ENCODE measurements around the gene NBPF1. TPM values are rescaled to one million over a fixed set of nuclear protein-coding genes. Genes with fewer than 3 reads are reported as not detected.
A peak's percentile ranks its signal among the peaks of the same experiment; 100 is the strongest.
"Not testable (repeated sequence)": the region's sequence is repeated elsewhere in the genome, so short reads cannot be mapped to it uniquely, and the experiment has no call there.

The NBPF1 gene
- total and polyA plus RNA-seq, 9 of the 15 experiments (the other 6 are each of a cell fraction or from before 2014, with no cell fraction given) = 5.2 to 42.6 (median 24.1) TPM

GRCh38 chr1:16644482-16645270 lies 31.3 kb upstream of the NBPF1 start (continued):
- TF ChIP-seq, protein P1, sequence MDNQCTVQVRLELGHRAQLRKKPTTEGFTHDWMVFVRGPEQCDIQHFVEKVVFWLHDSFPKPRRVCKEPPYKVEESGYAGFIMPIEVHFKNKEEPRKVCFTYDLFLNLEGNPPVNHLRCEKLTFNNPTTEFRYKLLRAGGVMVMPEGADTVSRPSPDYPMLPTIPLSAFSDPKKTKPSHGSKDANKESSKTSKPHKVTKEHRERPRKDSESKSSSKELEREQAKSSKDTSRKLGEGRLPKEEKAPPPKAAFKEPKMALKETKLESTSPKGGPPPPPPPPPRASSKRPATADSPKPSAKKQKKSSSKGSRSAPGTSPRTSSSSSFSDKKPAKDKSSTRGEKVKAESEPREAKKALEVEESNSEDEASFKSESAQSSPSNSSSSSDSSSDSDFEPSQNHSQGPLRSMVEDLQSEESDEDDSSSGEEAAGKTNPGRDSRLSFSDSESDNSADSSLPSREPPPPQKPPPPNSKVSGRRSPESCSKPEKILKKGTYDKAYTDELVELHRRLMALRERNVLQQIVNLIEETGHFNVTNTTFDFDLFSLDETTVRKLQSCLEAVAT (IDR thresholded peaks at IDR 0.05) = peak; percentile 72 to 81; a peak in 2 of 4 replicates
- TF ChIP-seq, protein P2, sequence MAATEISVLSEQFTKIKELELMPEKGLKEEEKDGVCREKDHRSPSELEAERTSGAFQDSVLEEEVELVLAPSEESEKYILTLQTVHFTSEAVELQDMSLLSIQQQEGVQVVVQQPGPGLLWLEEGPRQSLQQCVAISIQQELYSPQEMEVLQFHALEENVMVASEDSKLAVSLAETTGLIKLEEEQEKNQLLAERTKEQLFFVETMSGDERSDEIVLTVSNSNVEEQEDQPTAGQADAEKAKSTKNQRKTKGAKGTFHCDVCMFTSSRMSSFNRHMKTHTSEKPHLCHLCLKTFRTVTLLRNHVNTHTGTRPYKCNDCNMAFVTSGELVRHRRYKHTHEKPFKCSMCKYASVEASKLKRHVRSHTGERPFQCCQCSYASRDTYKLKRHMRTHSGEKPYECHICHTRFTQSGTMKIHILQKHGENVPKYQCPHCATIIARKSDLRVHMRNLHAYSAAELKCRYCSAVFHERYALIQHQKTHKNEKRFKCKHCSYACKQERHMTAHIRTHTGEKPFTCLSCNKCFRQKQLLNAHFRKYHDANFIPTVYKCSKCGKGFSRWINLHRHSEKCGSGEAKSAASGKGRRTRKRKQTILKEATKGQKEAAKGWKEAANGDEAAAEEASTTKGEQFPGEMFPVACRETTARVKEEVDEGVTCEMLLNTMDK (IDR thresholded peaks at IDR 0.05; ENCODE audit: borderline replicate concordance, insufficient read depth, low read depth, low read length, poor library complexity, severe bottlenecking) = peak; percentile 100
- TF ChIP-seq, protein P3, sequence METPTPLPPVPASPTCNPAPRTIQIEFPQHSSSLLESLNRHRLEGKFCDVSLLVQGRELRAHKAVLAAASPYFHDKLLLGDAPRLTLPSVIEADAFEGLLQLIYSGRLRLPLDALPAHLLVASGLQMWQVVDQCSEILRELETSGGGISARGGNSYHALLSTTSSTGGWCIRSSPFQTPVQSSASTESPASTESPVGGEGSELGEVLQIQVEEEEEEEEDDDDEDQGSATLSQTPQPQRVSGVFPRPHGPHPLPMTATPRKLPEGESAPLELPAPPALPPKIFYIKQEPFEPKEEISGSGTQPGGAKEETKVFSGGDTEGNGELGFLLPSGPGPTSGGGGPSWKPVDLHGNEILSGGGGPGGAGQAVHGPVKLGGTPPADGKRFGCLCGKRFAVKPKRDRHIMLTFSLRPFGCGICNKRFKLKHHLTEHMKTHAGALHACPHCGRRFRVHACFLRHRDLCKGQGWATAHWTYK (CRISPR knock-in tag; IDR thresholded peaks at IDR 0.05) = peak; percentile 92
- TF ChIP-seq RBFOX2 (IDR thresholded peaks at IDR 0.05; ENCODE audit: low read depth, low read length) (peak; percentile 95), ZNF143 (CRISPR knock-in tag; IDR thresholded peaks at IDR 0.05) (peak; percentile 64; the same call in 1 of the 2 replicates), RAD21 (CRISPR knock-in tag; conservative IDR thresholded peaks at IDR 0.05 in 1 of 2, IDR thresholded peaks at IDR 0.05 in 1 of 2) (peak; percentile 54 to 64), BCL6 (CRISPR knock-in tag; IDR thresholded peaks at IDR 0.05) (peak; percentile 62; the same call in 1 of the 2 replicates), AFF4 (CRISPR knock-in tag; IDR thresholded peaks at IDR 0.05) (peak; percentile 97), PKNOX1 (IDR thresholded peaks at IDR 0.05) (0 out of 2 replicates have a peak, but pooled peaks have one; percentile 13), LEF1 (IDR thresholded peaks at IDR 0.05) (peak; percentile 84), POU5F1 (IDR thresholded peaks at IDR 0.05; ENCODE audit: borderline replicate concordance, low read depth, low read length, partially characterized antibody) (peak; percentile 100), ZFPM2 (CRISPR knock-in tag; IDR thresholded peaks at IDR 0.05) (peak; percentile 13; the same call in 1 of the 2 replicates)
- TF ChIP-seq, protein P4, sequence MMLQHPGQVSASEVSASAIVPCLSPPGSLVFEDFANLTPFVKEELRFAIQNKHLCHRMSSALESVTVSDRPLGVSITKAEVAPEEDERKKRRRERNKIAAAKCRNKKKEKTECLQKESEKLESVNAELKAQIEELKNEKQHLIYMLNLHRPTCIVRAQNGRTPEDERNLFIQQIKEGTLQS (IDR thresholded peaks at IDR 0.05) = not testable (repeated sequence)
- TF ChIP-seq, protein P4 (CRISPR knock-in tag; conservative IDR thresholded peaks at IDR 0.05) = peak; percentile 61; the same call in 1 of the 2 replicates
